ENCODE results near the gene IMMP2L. TPM values are rescaled to one million over a fixed set of nuclear protein-coding genes. Genes with fewer than 3 reads are reported as not detected.

The IMMP2L gene
- total and polyA plus RNA-seq, 2 of the 8 experiments (the other 6 are each of a cell fraction or from before 2014, with no cell fraction given), result 2.3 to 10.1 TPM

DNA sequence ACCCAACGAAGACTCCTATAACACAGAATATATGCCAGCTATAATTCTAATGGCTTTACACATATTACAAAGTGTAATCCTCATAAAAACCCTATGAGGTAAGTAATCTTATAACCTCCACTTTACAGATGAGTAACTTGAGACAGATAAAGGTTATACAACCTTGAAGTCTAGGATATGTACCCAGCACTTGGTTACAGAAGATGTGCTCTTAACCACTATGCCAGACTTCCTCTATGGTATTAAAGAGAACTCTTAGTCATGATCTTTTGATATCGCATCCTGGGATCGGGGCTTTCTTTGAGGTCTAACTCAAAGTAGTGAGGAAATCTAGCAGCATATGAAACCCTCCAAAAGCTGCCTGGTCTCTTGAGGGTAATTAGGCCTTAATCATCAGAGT is 790.6 kb downstream of the IMMP2L start:
- Histone ChIP-seq H3K9ac (replicated peaks in 1 of 4; ENCODE audit: extremely low read depth in 1 of 4, low read depth in 3 of 4, low read length in 3 of 4) (no peak overlapping the region), H2AK5ac (ENCODE audit: low read depth, low read length) (no peak overlapping the region)
- FAIRE-seq, result no peak

More for the DNA sequence above, 790.6 kb downstream of the IMMP2L start:
- no peak overlapping the region for H3K4me2 ChIP-seq (ENCODE audit: insufficient read depth in 1 of 2, low read depth in 2 of 2, low read length in 2 of 2)
- ChIA-PET CTCF (ENCODE audit: partially characterized antibody) (interaction anchor here (1.6 kb wide), 1 partner anchor 15 kb away, joined by 6 read pairs; no protein-coding TSS in a partner anchor), POLR2A (ENCODE audit: partially characterized antibody) (no interaction called here)
- H3K9me3 ChIP-seq (ENCODE audit: insufficient read depth in 2 of 2, low read depth in 1 of 2, low read length in 1 of 2), result no peaks in the 10 kb centered on the region
- DNase-seq (ENCODE audit: low read depth in 1 of 2, low spot score in 2 of 2), result no peak
- 94% methylated on average over 3 of the region's 3 CpGs; no CpG with 5 or more reads in 1 of the 2 experiments for WGBS, 2 experiments (ENCODE audit: extremely low coverage in 1 of 2, insufficient coverage in 1 of 2, insufficient read length in 1 of 2, insufficient replicate concordance in 2 of 2, low coverage in 1 of 2, low lambda C conversion rate in 2 of 2, missing lambda C conversion rate in 1 of 2)
- TF ChIP-seq BRCA1 (IDR thresholded peaks at IDR 0.05; ENCODE audit: low read depth, low read length) (no peak), KDM1A (IDR thresholded peaks at IDR 0.05; ENCODE audit: borderline replicate concordance, low read length) (no peak), SP1 (IDR thresholded peaks at IDR 0.05; ENCODE audit: low read depth, low read length) (no peak), EGR1 (IDR thresholded peaks at IDR 0.05; ENCODE audit: borderline replicate concordance, low read depth, low read length) (no peak), CEBPB (IDR thresholded peaks at IDR 0.05; ENCODE audit: low read depth, low read length) (no peak), TCF12 (IDR thresholded peaks at IDR 0.05; ENCODE audit: low read depth, low read length) (no peak), RAD21 (IDR thresholded peaks at IDR 0.05 in 1 of 2, conservative IDR thresholded peaks at IDR 0.05 in 1 of 2; ENCODE audit: low read depth in 2 of 2, low read length in 2 of 2) (no peak)
- TF ChIP-seq, protein P1, sequence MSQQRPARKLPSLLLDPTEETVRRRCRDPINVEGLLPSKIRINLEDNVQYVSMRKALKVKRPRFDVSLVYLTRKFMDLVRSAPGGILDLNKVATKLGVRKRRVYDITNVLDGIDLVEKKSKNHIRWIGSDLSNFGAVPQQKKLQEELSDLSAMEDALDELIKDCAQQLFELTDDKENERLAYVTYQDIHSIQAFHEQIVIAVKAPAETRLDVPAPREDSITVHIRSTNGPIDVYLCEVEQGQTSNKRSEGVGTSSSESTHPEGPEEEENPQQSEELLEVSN (IDR thresholded peaks at IDR 0.05), result no peak
- no peak overlapping the region for H3K4me3 ChIP-seq (ENCODE audit: extremely low read depth in 1 of 4, insufficient read depth in 2 of 4, low read depth in 3 of 4, low read length in 4 of 4)
- H3K4ac ChIP-seq (replicated peaks; ENCODE audit: insufficient read length, low read depth, low read length), result no peak overlapping the region
- H2BK120ac ChIP-seq (replicated peaks; ENCODE audit: low read depth, low read length), result no peak overlapping the region
- no peaks in the 10 kb centered on the region for H3K79me1 ChIP-seq (ENCODE audit: low read depth, low read length)
- no peak overlapping the region for H3K18ac ChIP-seq (ENCODE audit: extremely low read depth, low read length)
- H2BK15ac ChIP-seq (ENCODE audit: low read length), result no peak overlapping the region
- H2BK5ac ChIP-seq (ENCODE audit: low read depth, low read length), result no peak overlapping the region
- H3K14ac ChIP-seq (ENCODE audit: insufficient read length), result no peak overlapping the region
- no peak overlapping the region for H3K23ac ChIP-seq (ENCODE audit: insufficient read length)
- no peaks in the 10 kb centered on the region for H3K23me2 ChIP-seq (ENCODE audit: low read depth, low read length)
- no peak overlapping the region for H4K91ac ChIP-seq (replicated peaks; ENCODE audit: insufficient read length, low read length)
- no peak overlapping the region for H2AFZ ChIP-seq (ENCODE audit: low read length)
- no peak overlapping the region for H2BK12ac ChIP-seq (ENCODE audit: low read depth, low read length)
- H3K27me3 ChIP-seq (replicated peaks in 1 of 4; ENCODE audit: control insufficient read depth in 3 of 4, extremely low read depth in 1 of 4, insufficient read depth in 3 of 4, low read length in 3 of 4), result no peaks in the 10 kb centered on the region
- H2BK20ac ChIP-seq (ENCODE audit: low read length), result no peak overlapping the region
- H4K20me1 ChIP-seq (replicated peaks in 1 of 2; ENCODE audit: control insufficient read depth in 1 of 2, insufficient read depth in 2 of 2, low read length in 2 of 2), result no peaks in the 10 kb centered on the region
- no peak overlapping the region for H4K5ac ChIP-seq (ENCODE audit: insufficient read length, low read depth, low read length)
- H3K56ac ChIP-seq (replicated peaks; ENCODE audit: insufficient read length, low read depth, low read length), result no peak overlapping the region
- H3K4me1 ChIP-seq (replicated peaks in 1 of 4; ENCODE audit: control insufficient read depth in 3 of 4, insufficient read depth in 4 of 4, low read length in 3 of 4), result no peaks in the 10 kb centered on the region
- H3K27ac ChIP-seq (ENCODE audit: low read depth, low read length), result no peak overlapping the region
- H3K79me2 ChIP-seq (ENCODE audit: control insufficient read depth in 1 of 2, insufficient read depth in 2 of 2, low read length in 2 of 2), result no peaks in the 10 kb centered on the region
- H4K8ac ChIP-seq (ENCODE audit: extremely low read depth, insufficient read depth, low read length), result no peak overlapping the region
- no peaks in the 10 kb centered on the region for H3K36me3 ChIP-seq (ENCODE audit: control insufficient read depth in 2 of 4, insufficient read depth in 4 of 4, low read length in 3 of 4)

Data from H1 (cell line).